Measurements from ENCODE around the gene NAA80.
A peak's percentile ranks its signal among the peaks of the same experiment; 100 is the strongest.

NAA80 gene, protein sequence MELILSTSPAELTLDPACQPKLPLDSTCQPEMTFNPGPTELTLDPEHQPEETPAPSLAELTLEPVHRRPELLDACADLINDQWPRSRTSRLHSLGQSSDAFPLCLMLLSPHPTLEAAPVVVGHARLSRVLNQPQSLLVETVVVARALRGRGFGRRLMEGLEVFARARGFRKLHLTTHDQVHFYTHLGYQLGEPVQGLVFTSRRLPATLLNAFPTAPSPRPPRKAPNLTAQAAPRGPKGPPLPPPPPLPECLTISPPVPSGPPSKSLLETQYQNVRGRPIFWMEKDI

DNA sequence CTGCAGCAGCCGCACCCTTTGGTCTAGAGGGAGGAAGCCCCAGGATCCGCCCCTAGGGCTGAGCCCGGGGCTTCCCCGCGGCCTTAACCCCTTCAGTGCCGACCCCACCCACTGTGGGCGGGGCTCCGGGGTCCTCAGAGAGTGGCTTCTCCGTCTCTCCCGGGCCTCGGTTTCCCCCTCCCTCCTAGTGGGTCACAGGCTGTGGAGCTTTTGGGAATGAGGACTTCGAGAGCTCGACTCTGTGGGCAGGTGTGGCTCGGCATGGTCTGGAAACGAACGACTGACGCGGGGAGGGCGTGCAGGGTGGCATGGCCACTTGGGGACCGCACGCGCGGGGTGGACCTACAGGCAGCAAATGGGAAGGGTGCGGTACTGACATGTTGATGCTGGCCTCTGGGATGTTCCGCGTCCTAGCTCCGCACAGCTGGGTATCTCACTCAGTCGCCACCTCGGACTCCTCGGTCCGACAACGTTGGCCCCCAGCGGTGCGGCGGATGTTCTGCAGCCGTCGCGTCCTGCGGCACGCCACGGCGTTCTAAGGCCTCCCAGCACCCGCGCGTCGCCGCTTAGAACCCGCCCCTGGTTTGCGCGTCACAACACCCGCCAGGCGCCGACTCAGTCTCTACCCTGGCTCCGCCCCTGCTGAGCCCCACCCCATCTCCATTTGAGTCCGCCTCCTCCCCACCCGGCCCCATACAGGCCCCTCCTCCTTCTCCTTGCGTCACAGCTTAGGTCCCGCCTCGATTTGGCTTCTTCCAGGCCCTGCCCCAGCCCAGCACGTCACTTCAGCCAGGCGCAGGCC, at the start of gene NAA80, which contains the start of gene HYAL3:
TSS of gene NAA80 (minus strand) at position 570 of the 802 bp plus-strand sequence. CDS start 1,942 bp downstream, outside the sequence.
TSS of gene HYAL3 (minus strand) at position 570 of the 802 bp plus-strand sequence. CDS start 3,803 bp downstream, outside the sequence.
- no peak for TF ChIP-seq CTCF (IDR thresholded peaks at IDR 0.05; ENCODE audit: insufficient read depth, missing control alignments)
- FAIRE-seq (no peak), DNase-seq (ENCODE audit: insufficient read length, low spot score) (peak; percentile 98)

DNA sequence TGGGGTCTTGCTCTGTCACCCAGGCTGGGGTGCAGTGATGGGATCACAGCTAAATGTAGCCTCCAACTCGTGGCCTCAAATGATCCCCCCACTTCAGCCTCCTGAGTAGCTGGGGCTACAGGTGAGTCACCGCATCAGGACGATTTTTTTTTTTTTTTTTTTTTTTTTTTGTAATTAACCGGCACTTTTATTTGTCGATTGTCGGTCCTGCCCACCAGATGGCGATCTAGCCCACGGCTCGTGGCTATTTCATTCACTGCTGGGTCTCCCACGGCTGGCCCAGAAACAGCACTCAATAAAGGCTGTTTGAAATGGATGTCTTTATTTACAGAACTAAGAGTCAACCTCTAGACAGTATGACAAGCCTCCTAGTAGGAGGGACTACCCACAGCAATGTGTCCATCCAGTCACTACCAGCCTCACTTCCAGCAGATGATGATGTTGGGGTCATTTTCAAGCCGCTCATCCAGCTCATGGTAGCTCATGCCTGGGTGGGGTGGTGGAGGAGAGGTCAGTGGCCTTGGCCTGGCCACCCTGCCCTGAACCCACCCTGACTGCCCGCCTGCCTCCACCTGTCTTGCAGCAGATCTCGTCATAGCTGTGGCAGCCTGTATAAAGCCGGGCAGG, 48.1 kb upstream of the NAA80 start:
- DNase-seq (ENCODE audit: insufficient read length, low spot score) = peak; percentile 66

GRCh38 chr3:50345586-50346234, 46.5 kb upstream of the NAA80 start, which contains the start of gene ZMYND10:
Gene ZMYND10 (minus strand): TSS chr3:50345732. CDS start chr3:50345579, 153 bp downstream.
- peak; percentile 81 for DNase-seq (ENCODE audit: insufficient read length, low spot score)
- FAIRE-seq = no peak

More for the DNA sequence above, 48.1 kb upstream of the NAA80 start:
- TF ChIP-seq CTCF (IDR thresholded peaks at IDR 0.05; ENCODE audit: insufficient read depth, missing control alignments) = peak; percentile 59
- no peak for FAIRE-seq

DNA sequence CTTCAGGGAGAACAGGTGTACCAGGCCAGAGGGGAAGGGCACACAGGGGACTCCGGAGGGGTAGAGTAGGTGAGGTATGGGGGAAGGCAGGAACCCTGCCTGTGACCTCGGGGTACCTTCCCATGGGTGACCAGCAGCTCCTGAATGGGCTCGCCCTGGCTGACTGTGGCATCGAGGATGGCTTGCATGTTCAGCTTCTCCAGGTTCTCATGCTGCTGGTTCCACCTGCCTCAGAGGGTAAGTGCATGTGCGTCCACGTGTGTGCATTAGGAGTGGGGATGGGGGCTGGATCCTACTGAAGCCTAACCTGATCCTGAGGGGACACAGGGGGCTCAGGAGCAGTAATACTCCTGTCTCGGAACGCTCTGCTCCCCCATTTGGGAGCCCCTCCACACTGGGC, 45.8 kb upstream of the NAA80 start:
- DNase-seq (ENCODE audit: insufficient read length, low spot score) (no peak), FAIRE-seq (no peak)
- no peak for TF ChIP-seq CTCF (IDR thresholded peaks at IDR 0.05; ENCODE audit: insufficient read depth, missing control alignments)

More at GRCh38 chr3:50345586-50346234, 46.5 kb upstream of the NAA80 start, which contains the start of gene ZMYND10:
- TF ChIP-seq CTCF (IDR thresholded peaks at IDR 0.05; ENCODE audit: insufficient read depth, missing control alignments) = no peak

DNA sequence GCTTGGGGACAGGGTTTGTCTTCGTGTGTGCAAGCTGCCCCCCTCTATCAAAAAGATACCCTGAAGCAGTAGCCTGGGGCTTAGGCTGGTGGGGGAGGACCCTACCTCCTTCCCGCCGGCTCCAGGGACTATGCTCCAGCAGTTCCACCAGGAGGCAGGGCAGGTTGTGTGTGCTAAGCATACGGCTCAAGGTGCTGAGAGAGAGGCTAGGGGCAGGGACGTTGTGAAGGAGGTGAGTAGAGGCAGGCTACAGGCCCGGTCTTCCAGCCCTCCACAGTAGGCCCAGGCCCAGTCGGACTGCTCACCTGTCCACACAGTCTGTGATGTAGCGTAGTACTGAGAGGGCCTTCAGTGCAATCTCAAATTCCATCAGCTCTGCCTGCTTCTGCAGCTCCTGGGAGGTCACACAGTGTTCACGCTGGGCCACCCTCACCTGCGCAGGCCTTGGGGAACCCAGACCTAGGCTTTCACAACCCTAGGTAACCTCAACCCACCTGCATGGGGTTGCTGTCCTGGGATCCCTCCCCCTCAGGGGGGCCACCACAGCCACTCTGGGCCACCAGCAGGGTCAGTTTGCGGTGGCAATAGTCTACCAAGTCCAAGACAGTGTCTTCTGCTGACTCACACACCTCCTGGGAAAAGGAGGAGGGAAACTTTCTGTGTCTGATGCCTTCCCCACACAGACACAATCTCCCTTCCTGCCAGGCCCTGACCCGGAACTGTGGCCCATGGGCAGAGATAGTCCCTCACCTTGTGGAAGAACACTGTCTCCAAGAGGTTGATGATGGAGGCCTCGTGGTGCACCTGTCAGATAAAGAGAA, 43.8 kb upstream of the NAA80 start:
- DNase-seq (ENCODE audit: insufficient read length, low spot score) (no peak), FAIRE-seq (no peak)

More for the DNA sequence above, 43.8 kb upstream of the NAA80 start:
- no peak for TF ChIP-seq CTCF (IDR thresholded peaks at IDR 0.05; ENCODE audit: insufficient read depth, missing control alignments)

Measured in D721Med (cell line).